ENCODE data around the gene THSD7A. TPM values are rescaled to one million over a fixed set of nuclear protein-coding genes. Genes with fewer than 3 reads are reported as not detected.

Gene THSD7A
- total RNA-seq, 4 donors from 2014 or later: 3.9 to 12.3 (median 5.9) TPM

GRCh38 chr7:11473807-11474424, 358.1 kb downstream of the THSD7A start:
- no peak for ATAC-seq (ENCODE audit: low FRiP score)
- no peak for TF ChIP-seq CTCF (IDR thresholded peaks at IDR 0.05)
- no peak for DNase-seq (ENCODE audit: low spot score)

GRCh38 chr7:11473220-11473619, 358.8 kb downstream of the THSD7A start:
- no peak for ATAC-seq (ENCODE audit: low FRiP score)
- TF ChIP-seq CTCF (IDR thresholded peaks at IDR 0.05): no peak
- no peak for DNase-seq (ENCODE audit: low spot score)

- ATAC-seq (ENCODE audit: low FRiP score): no peak
- no peak for DNase-seq (ENCODE audit: low spot score)
- TF ChIP-seq CTCF (IDR thresholded peaks at IDR 0.05): no peak
Observed at GRCh38 chr7:11472646-11473045, 359.4 kb downstream of the THSD7A start.

- no peak for DNase-seq (ENCODE audit: low spot score)
- TF ChIP-seq CTCF (IDR thresholded peaks at IDR 0.05): no peak
- no peak for ATAC-seq (ENCODE audit: low FRiP score)
Observed at GRCh38 chr7:11471255-11471654, 360.7 kb downstream of the THSD7A start.

- ATAC-seq (ENCODE audit: low FRiP score) (no peak), DNase-seq (ENCODE audit: low spot score) (no peak)
- no peak for TF ChIP-seq CTCF (IDR thresholded peaks at IDR 0.05)
Observed at GRCh38 chr7:11469028-11469745, 362.8 kb downstream of the THSD7A start.

- ATAC-seq (ENCODE audit: low FRiP score) (no peak), DNase-seq (ENCODE audit: low spot score) (no peak)
Observed at GRCh38 chr7:11466517-11467105, 365.4 kb downstream of the THSD7A start.

More at GRCh38 chr7:11466517-11467105, 365.4 kb downstream of the THSD7A start:
- no peak for TF ChIP-seq CTCF (IDR thresholded peaks at IDR 0.05)
